Effector CD4-positive, alpha-beta T cell (primary cell): Measurements from ENCODE around the gene ARID2.

Experiments
- DNase-seq: peaks from one replicate; pipeline ENCODE4 v3.0.0-alpha.2; 2020

The ARID2 gene

GRCh38 chr12:45725631-45726602 lies 3.6 kb upstream of the ARID2 start:
- DNase-seq = no peak

DNA sequence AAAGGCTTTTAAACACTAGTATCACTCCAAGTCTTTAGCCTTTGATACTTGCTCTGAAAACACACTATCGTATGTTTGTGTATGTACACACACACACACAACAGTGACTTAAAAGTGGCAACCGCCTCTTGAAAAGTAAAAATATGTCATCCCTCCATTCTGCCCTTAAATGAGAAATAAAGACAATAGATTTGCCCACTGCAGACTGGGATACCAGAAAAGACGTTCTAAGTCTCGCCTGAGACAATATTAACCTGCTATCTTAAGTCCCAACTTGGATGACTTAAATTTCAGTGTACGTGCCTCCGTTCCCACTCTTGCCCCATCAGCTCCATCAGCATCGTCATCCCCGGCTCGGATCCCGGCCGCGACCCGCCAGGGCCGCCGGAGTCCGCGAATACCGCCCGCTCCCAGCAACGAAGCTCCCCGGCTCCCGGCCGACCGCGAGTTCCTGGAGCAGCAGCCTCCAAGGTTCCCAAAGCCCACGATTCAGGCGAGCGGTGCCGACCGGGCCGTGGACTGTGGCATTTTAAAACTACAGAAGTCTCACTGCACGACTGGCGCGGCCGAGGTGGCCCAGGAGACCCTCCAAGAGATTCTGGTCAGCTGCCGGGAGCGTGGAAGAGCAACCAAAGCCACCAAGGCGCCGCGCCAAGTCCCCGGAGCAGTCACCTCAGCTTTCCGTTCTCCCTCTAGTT lies 2.8 kb upstream of the ARID2 start:
- peak; percentile 18 for DNase-seq

DNA sequence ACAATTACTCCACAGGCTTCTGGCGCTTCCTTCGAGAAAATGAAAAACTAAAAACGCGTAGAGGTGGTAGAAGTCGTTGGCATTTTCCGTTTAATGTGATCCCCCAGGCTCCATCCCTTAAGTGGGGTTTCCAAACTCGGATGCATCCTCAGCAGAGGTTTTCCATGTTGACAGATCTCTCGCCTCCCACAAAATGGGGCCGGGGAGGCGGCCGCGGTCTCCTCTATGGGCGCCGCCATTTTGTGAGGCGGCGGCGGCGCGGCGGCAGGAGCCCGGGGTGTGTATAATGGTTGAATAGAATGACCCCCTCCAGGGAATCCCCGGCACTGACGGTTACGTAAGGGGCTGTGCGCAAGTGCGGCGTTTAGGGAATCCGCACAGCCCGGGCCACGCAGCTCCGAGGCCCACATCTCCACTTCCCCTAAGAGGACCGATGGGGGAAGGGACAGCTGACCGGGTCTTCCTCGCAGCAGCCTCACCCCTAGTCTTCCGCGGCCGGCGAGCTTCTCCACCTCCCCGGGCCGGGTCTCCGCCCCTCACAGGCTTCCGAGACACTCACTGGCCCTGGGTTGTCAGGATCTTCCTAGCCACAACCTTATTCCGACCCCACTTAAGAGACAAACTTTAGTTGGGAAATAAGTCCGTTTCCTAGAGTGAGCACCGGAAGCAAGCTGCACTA lies 2.1 kb upstream of the ARID2 start:
- DNase-seq = peak; percentile 80

DNA sequence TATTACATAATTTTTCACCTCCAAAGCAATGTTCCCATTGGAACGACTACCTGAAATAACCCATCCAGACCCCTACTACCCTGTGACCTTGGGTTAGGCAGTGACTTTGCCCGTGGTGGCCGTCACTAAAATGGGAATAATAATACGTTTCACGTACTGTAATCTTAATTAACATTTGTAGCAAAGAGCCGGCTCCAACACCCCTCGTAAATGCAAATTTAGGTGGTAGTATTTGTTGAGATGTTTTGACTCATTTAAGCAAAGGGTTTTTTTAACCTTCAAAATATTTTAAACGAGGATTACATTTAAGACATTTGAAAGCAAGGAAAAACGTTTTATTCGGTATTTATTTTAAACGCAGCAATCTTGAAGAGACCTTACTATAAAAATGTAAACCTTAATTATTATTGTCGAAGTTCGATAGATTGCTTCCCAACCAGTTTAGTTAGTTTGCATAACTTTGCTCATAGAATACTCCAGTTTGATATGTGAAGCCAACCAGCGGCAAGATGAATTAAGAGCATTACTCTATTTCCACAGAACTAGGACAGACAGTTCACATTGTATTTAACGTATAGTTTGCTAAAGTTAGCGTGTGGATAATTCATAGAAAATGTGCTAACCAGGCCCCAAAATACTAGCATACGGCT lies 1.4 kb upstream of the ARID2 start:
- no peak for DNase-seq

- peak; percentile 92 for DNase-seq
These were observed 775 bp upstream of the ARID2 start for GRCh38 chr12:45728630-45729232.

GRCh38 chr12:45730084-45730347 lies 510 bp downstream of the ARID2 start:
- peak; percentile 32 for DNase-seq

GRCh38 chr12:45730348-45731189 lies 1.1 kb downstream of the ARID2 start:
- DNase-seq = peak; percentile 53

GRCh38 chr12:45731190-45731775 lies 1.8 kb downstream of the ARID2 start:
- no peak for DNase-seq

DNA sequence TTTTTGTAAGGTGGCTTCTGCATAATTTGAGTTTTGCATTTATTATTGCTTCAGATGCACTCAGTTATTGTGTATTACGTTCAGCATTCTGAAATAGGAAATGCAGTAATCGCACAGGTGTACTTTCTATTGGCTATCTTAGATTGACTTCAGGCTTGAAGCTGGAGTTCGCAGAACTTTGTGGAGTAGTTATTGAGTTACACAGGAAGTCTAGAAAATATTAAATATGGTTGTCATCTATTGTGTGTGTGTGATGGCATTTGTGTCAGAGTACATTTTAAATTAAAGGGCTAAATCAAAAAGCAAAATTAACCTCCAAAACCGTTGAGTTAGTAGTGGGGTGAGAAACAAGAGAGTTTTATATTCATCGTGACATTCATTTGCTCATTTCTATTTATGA lies 2.7 kb downstream of the ARID2 start:
- no peak for DNase-seq

DNA sequence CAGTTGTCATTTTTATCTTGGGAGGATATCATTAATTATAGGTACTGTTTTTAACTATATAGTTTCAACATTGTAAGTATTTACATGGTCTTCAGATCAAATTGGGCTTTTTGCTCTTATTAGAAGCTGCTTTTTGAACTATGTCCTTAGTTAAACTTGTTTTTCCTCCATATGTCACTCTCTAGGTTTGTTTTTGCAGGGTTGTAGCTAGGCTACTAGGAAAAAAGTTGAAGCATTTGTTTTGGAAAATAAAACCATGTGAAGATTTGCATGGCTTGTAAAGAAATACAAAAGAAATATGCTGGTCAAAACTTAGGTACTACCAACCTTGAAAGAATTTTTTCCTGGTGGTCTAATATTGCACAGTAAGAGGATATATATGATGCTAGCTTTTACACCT lies 3.4 kb downstream of the ARID2 start:
- DNase-seq = no peak

- DNase-seq = no peak
These were observed 8.1 kb downstream of the ARID2 start for GRCh38 chr12:45737638-45738037.

DNA sequence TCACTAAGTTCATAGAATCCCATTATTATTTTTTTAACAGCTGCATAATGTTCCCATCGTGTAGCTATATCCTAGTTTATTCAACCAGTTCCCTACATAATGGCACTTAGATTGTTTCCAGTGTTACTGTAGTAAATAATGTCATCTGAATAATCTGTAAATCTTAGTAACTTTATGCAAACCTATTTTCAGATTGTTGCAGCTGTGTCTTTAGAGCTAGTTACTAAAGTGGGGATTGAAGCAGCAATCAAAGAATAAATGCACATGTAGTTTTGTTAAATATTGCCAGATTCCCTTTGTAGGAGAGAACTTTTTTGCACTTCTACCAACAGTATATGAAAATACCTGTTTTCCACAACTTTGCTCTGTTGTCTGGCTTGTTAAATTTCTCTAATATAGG lies 13.1 kb downstream of the ARID2 start:
- no peak for DNase-seq

GRCh38 chr12:45743247-45743646 lies 13.7 kb downstream of the ARID2 start:
- no peak for DNase-seq

DNA sequence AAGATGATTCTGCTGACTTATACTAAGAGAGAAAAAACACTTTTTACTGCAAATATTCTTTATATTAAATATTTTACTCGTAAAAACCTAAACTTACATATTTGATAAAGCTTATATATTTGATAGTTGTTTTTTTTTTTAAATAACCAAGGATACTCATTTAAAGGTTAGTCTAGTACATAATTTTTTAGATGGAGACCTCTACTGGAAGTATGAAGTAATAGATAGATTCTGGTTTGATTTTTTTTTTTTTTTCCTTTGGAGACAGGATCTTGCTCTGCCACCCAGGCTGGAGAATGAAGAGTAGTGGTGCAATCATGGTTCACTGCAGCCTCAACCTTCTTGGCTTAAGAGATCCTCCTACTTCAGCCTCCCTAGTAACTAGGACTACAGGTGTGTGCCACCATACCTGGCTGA lies 16.4 kb downstream of the ARID2 start:
- no peak for DNase-seq

- no peak for DNase-seq
These were observed 27.2 kb downstream of the ARID2 start for GRCh38 chr12:45756666-45757065.

DNA sequence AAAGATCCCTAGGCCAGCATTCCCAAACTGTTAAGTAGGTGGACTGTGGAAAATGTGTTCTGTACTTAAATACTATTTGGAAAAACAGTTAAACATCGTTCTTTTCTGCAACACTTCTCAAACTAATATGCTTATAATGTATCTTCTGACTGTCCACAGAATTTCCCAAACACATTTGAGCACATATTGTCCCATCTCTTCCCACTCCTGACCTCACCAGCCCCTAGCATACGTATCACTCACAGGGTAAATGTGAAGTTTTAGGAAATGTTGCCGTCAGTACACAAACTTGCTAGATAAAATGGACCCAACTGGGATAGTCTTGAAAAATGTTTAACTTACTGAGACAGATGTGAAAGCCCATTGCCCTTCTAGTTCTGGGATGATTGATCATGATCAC lies 27.7 kb downstream of the ARID2 start:
- DNase-seq = no peak

DNA sequence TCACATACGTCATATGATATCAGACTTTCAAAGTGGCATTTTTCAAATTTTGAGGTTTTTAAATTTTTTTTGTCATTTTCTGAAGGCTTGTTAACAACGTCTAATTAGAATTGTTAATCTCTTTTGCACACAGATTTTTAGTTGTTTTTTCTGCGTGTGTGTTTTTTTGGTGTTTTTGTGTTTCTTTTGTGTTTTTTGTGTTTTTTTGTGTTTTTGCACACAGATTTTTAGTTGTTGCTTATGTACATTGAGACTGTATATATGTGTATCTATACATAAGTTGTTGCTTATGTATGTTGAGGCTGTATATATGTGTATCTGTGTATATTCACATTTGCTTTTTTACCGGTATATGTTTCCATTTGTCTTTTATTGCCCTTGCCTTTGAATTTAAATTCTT lies 30.8 kb downstream of the ARID2 start:
- no peak for DNase-seq

DNA sequence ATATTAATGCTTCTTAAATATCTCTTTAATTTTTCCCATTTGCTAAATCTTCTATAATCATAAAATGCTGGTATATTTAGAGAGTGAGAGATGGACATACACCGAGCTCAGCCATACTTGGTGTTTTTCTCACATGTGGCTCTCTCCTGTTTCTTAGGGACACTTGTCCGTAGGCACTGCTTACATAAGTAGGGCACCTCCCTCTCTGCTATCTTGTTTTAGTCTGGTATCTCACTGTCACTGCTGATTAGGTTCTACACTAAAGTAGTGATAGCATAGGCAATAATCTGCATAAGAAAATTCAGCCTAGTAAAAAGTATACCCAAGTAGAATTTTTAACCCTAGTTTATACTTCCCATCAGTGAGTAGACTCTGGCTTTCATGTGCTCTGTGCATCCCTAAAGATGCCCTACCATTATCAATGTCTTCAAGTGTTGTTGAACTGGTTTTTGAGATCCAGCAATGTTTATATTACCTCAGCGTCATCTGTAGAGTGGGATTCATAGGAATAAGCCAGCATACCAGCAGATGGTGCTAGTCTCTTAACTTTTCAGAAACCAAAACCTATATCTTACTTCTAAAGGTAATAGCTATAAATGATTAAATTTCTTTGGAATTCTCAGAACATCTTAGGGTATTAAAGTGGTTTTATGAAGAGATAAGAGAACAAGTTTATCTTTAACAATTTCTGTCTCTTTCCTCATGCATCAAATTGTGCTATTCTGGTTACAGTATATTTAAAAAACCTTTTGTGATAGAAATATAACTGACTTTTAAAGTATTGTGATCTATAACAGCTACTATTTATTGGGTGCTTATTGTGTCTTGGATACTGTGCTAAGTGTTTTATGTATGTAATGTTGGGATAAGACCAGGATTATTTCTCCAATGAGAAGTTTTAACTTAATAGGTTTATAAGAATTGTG lies 32.9 kb downstream of the ARID2 start:
- no peak for DNase-seq

DNA sequence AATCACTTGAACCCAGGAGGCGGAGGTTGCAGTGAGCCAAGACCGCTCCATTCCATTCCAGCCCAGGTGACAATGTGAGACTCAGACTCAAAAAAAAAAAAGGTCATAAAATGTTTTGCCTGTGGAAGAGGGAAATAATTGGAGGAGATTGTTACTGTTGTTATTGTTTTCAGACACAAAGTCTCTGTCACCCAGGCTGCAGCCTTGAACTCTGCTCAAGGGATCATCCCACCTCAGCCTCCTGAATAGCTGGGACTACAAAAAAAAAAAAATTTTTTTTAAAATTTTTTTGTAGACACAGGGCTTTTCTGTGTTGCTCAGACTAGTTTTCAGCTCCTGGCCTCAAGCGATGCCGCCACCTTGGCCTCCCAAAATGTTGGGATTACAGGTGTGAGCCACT lies 33.9 kb downstream of the ARID2 start:
- DNase-seq = no peak

GRCh38 chr12:45768194-45768593 lies 38.7 kb downstream of the ARID2 start:
- no peak for DNase-seq
